HFFc6 (cell line): Measurements from ENCODE around the gene VSIG10. TPM values are rescaled to one million over a fixed set of nuclear protein-coding genes. Genes with fewer than 3 reads are reported as not detected.

Source experiments
- DNase-seq: peaks from one replicate; pipeline ENCODE4 v3.0.0-alpha.2; 2018
- H3K27ac Mint-ChIP-seq: 2 replicates; pipeline ENCODE4 v1.8.0; 2020; ENCODE audit warnings: mild to moderate bottlenecking, mixed read lengths
- H3K27me3 Mint-ChIP-seq: 2 replicates; pipeline ENCODE4 v1.8.0; 2021; ENCODE audit warnings: mild to moderate bottlenecking, moderate library complexity, mixed read lengths; ENCODE audit not compliant: insufficient read depth
- H3K36me3 Mint-ChIP-seq: 2 replicates; pipeline ENCODE4 v1.8.0; 2021; ENCODE audit warnings: low read depth, mixed read lengths
- H3K4me1 Mint-ChIP-seq: 2 replicates; pipeline ENCODE4 v1.8.0; 2020; ENCODE audit warnings: low read depth, mixed read lengths
- H3K4me3 Mint-ChIP-seq: 2 replicates; pipeline ENCODE4 v1.8.0; 2020; ENCODE audit warnings: mild to moderate bottlenecking, moderate library complexity, mixed read lengths
- H3K9me3 Mint-ChIP-seq: 2 replicates; pipeline ENCODE4 v1.8.0; 2020; ENCODE audit warnings: mild to moderate bottlenecking, mixed read lengths
- total RNA-seq, 6 experiments: library from RNA; stranded (reverse); fragmentation: NEBNext Ultra II Directional; extraction: Animal tissue kit (Norgen Biotek cat#: 25700); gene quantifications; 2 replicates in 1 of 6; 3 replicates in 5 of 6; pipeline ENCODE4 v1.2.3, GENCODE V29; 2021
- TF ChIP-seq, protein P1 (sequence below): fragments of 200-600 bp; sonication (generic); IDR thresholded peaks from 2 replicates; pipeline ENCODE4 v1.5.0; 2021; ENCODE audit warnings: antibody characterized with exemption, mild to moderate bottlenecking

VSIG10 gene
- total RNA-seq, 6 experiments from 2014 or later = 17.6 to 22.0 (median 21.1) TPM

DNA sequence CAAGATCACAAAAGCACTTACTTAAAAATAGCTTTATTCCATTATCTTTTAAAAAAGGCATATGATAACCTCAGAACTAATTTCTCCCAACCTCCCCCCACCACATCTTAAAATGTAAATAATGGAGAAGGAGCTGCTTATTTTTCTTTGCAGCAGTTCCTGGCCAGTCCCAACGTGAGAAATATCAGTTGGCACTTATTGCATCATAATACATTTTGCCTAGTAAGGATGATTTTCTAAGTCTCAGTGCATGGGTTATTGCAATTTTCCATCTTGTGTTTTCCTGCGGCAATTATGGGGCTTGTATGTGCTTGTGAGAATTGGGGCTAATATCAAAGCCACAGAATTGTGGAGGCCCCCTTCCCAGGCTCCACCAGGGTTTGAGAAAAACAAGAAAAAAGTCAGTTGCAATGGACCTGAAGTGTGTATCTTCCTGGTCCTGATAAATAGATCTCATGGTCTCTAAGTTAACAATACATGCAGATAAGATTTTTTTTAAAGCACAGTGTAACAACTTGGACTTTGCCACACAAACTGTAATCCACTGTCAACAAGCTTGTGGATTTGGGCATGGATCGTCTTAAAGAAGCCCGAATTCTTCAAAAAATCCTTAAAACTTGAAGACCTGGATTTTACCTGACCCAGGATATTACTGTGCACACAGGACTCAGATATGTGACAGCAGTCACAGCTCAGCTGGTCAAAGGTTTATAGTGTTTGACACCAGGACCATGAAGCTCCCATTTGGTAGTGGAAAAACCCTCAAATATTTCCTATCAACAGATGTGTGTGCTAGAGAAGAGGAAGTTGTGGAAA, 40.0 kb downstream of the VSIG10 start:
- peaks cover 42% of the 10 kb centered on the region for H3K4me1 Mint-ChIP-seq
- peak overlapping the region; percentile 88 for H3K4me3 Mint-ChIP-seq
- H3K27me3 Mint-ChIP-seq = peaks cover 10% of the 10 kb centered on the region

DNA sequence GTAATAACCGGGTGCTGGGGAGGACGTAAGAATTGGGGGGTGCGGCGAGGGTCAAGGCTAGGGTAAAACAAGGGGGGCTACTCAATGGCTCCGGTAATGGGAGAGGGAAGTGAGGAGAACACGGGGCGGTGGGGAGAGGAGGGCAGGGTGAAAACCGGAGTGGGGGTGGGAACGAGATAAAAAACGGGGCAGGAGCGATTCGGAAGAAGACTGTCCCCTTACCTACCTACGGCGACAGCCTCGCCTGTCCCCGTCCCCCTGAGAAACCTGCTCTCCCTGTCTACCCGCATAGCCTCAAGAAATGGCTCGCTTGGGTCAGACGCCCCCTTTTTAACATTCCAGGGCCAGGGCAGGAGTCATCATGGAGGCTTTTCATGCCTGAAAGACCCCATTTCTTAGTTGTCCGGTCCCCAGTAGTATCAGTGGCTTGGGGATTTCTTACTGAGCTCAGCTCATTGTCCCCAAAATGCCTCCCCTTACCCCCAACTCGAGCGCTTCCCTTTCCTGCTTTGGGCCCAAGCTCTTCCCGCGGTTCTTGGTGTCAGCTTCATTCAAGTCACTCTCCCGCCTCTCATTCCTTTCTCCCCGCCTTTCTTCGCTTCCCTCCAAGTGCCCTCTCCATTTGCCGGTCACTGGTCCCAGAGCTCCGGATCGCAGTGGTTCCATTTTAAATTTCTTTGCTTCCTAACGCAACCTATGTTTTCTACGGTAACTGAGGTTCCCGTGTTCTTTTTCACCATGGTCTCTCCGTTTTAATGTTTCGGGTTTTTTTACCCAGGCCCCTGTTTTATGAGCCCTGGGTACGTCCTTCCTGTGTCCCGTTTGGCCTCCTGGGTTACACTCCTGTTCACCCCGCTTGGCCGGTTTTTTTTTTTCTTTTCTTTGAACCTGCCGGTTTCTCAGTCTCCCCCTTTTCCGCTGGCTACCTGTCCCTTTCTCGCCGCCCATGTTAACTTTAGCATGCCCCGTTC, 41.7 kb downstream of the VSIG10 start:
- H3K9me3 Mint-ChIP-seq = no peaks in the 10 kb centered on the region
- peaks cover 10% of the 10 kb centered on the region for H3K27me3 Mint-ChIP-seq
- H3K36me3 Mint-ChIP-seq = peaks cover 20% of the 10 kb centered on the region
- TF ChIP-seq, protein P1, sequence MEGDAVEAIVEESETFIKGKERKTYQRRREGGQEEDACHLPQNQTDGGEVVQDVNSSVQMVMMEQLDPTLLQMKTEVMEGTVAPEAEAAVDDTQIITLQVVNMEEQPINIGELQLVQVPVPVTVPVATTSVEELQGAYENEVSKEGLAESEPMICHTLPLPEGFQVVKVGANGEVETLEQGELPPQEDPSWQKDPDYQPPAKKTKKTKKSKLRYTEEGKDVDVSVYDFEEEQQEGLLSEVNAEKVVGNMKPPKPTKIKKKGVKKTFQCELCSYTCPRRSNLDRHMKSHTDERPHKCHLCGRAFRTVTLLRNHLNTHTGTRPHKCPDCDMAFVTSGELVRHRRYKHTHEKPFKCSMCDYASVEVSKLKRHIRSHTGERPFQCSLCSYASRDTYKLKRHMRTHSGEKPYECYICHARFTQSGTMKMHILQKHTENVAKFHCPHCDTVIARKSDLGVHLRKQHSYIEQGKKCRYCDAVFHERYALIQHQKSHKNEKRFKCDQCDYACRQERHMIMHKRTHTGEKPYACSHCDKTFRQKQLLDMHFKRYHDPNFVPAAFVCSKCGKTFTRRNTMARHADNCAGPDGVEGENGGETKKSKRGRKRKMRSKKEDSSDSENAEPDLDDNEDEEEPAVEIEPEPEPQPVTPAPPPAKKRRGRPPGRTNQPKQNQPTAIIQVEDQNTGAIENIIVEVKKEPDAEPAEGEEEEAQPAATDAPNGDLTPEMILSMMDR = no peak
- peak; percentile 55 for DNase-seq
- H3K27ac Mint-ChIP-seq = peak overlapping the region; percentile 90
- H3K4me1 Mint-ChIP-seq = peaks cover 45% of the 10 kb centered on the region
- H3K4me3 Mint-ChIP-seq = peak overlapping the region; percentile 88

More for the DNA sequence above, 40.0 kb downstream of the VSIG10 start:
- H3K9me3 Mint-ChIP-seq = no peaks in the 10 kb centered on the region
- DNase-seq = no peak
- peak overlapping the region; percentile 90 for H3K27ac Mint-ChIP-seq
- TF ChIP-seq, protein P1 = no peak
- H3K36me3 Mint-ChIP-seq = peaks cover 24% of the 10 kb centered on the region

DNA sequence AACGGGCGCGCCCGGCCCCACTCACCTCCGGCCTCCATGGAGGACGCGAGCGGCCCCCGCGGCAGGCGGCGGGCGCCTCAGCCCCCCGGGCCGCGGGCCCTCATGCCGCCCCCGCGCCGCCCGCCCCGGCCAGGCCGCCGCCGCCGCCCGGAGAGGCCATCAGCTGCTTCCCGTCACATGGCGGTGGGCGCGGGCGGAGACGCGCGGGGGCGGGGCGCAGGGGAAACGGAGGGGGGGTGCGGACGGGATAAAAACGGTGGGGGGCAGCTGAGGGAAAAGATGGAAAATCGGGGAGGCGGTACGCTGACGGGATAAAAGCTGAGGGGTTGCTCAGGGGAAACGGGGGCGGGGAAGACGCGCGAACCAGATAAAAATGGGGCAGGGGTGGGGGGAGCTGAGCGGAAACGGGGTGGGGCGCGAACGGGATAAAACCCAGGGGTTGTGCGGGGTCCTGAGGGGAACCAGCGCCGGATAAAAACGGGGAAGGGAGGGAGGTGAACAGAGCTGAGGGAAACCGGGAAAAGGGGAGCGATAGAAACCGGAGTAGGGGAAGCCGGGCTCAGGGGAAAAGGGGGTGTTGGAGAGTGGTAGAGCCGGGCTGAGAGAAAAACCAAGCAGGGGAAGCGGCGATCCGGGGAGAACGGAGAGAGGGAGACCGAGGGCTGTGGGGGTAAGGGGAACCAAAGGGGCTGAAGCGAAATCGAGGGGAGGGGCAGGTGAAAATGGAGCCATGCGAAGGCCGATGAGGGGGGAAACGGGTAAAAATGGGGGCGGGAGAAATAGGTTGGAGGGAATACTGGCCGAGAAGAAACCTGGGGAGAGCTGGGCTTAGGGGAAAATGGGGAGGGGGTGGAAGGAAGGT, 42.6 kb downstream of the VSIG10 start, which contains the start of gene WSB2:
TSS of gene WSB2 (minus strand) at position 169 of the 862 bp plus-strand sequence. CDS start at position 38, 131 bp downstream.
- H3K4me1 Mint-ChIP-seq = peaks cover 54% of the 10 kb centered on the region
- peak within 1 kb of the TSS; percentile 99 for H3K4me3 Mint-ChIP-seq
- peak within 1 kb of the TSS; percentile 100 for H3K27ac Mint-ChIP-seq
- H3K36me3 Mint-ChIP-seq = peaks cover 16% of the 10 kb centered on the region
- TF ChIP-seq, protein P1 = no peak
- no peaks in the 10 kb centered on the region for H3K9me3 Mint-ChIP-seq
- DNase-seq = no peak
- peaks cover 10% of the 10 kb centered on the region for H3K27me3 Mint-ChIP-seq

DNA sequence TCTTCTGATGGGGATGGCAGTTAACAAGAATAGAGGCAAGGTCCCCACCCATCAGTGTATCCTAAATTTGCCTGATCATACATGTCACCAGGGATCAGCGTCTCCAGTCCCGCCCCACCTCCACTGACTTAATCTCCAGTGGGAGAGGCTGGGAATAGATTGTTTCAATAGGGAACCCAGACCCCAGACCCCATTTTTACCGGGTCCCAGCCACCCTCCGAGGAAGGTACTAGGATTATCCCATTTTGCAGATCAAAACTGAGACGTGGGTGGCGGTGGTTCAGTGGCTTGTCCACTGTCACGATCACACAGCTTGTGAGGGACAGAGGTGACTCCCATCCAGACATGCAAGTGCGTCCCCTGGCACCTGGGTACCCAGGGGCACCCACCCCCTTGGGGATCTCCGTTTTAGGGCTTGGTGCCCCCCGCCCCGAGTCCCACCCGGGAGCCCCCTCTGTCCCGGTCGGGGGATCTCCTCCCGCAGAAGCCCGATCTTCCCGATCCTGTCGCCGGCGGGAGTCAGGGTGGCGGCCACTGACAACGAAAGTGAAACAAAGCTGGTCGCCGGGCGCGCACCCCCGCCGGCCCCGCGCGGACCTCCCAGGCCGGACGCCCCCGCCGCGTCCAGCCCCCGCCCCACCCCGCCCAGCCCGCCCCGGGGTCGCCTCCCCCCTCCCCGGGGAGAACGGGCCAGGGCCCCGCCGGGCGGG, 43.4 kb downstream of the VSIG10 start:
- Mint-ChIP-seq H3K4me3 (peak overlapping the region; percentile 99), H3K27me3 (peaks cover 8% of the 10 kb centered on the region), H3K27ac (peak overlapping the region; percentile 100), H3K4me1 (peaks cover 61% of the 10 kb centered on the region), H3K36me3 (peaks cover 19% of the 10 kb centered on the region), H3K9me3 (no peaks in the 10 kb centered on the region)
- TF ChIP-seq, protein P1 = no peak
- DNase-seq = no peak
